Measurements from ENCODE around the gene PRCD.

DNA sequence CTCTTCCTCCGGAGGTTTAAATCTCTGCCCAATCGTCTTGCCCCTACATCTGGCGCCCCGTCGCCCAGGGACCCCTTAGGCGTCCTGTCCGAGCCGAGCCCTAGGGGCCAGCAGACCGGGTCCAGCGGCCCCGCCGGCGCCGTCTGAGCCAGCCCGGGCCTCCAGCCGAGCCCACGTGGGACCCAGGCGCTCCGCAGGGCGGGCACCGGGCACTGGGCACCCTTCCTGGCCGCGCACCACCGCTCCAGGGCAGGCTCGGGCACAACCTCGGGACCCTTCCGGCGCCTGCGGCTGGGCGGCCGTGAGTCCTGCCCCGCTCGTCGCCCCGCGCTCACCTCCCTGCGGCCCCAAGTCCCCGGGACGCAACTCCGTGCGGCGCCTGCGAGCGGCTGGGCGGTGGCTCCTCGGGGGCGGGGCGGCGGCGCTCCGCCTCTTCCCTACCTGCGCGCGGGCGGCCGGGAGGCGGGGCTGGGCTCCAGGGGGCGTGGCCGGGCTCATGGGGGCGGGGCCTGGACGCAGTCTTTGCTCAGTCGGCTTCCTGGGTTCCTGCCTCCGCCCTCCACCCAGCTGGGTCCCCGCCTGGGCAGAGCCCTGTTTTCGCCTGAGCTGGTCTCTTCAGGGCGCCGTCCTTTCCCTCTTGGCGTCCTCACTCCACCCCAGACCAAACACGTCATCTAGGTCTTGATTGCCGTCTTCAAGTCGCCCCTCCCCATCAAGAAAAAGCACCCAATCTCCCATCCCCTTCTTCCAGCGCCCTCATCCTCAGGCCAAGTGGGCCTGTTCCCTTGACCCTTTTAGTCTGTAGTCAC lies 38.6 kb upstream of the PRCD start, which contains the start of gene RHBDF2:
- TF ChIP-seq CTCF (IDR thresholded peaks at IDR 0.05) (no peak), ZFX (IDR thresholded peaks at IDR 0.05; ENCODE audit: borderline replicate concordance) (no peak)

All from 22Rv1 (cell line).